ENCODE data around the gene ATRIP. TPM values are rescaled to one million over a fixed set of nuclear protein-coding genes. Genes with fewer than 3 reads are reported as not detected.
A peak's percentile ranks its signal among the peaks of the same experiment; 100 is the strongest.

ATRIP gene
- total RNA-seq, 1 donor from 2014 or later: 7.5 TPM

- DNase-seq (ENCODE audit: low spot score) (peak; percentile 51), ATAC-seq (no peak)
- intact Hi-C loops (cut with DNase I): loop anchor here (10.0 kb wide), 1 partner anchor 158 kb away; no protein-coding TSS in a partner anchor
Observed at GRCh38 chr3:48432411-48433371, 13.8 kb upstream of the ATRIP start.

GRCh38 chr3:48433472-48434118 lies 12.9 kb upstream of the ATRIP start:
- DNase-seq (ENCODE audit: low spot score): peak; percentile 60
- intact Hi-C loops (cut with DNase I): loop anchor here (10.0 kb wide), 1 partner anchor 159 kb away; no protein-coding TSS in a partner anchor

GRCh38 chr3:48434591-48435222 lies 11.8 kb upstream of the ATRIP start:
- DNase-seq (ENCODE audit: low spot score) (peak; percentile 46), ATAC-seq (no peak)
- intact Hi-C loops (cut with DNase I): loop anchor here (5.0 to 10.0 kb wide), 2 partner anchors 37 to 160 kb away; no protein-coding TSS in a partner anchor

More at GRCh38 chr3:48433472-48434118, 12.9 kb upstream of the ATRIP start:
- peak; percentile 54 for ATAC-seq

- intact Hi-C loops (cut with DNase I): loop anchor here (5.0 to 10.0 kb wide), 2 partner anchors 38 to 160 kb away; no protein-coding TSS in a partner anchor
Observed at GRCh38 chr3:48435223-48435595, 11.3 kb upstream of the ATRIP start.

GRCh38 chr3:48435774-48436476 lies 10.6 kb upstream of the ATRIP start:
- intact Hi-C loops (cut with DNase I): loop anchor here (5.0 to 10.0 kb wide), 2 partner anchors 39 to 161 kb away; no protein-coding TSS in a partner anchor
- DNase-seq (ENCODE audit: low spot score) (peak; percentile 92), ATAC-seq (peak; percentile 58)

More at GRCh38 chr3:48435223-48435595, 11.3 kb upstream of the ATRIP start:
- peak; percentile 30 for DNase-seq (ENCODE audit: low spot score)
- no peak for ATAC-seq

GRCh38 chr3:48436477-48436787 lies 10.1 kb upstream of the ATRIP start:
- intact Hi-C loops (cut with DNase I): loop anchor here (5.0 to 10.0 kb wide), 2 partner anchors 39 to 162 kb away; no protein-coding TSS in a partner anchor
- peak; percentile 53 for DNase-seq (ENCODE audit: low spot score)
- no peak for ATAC-seq

- intact Hi-C loops (cut with DNase I): loop anchor here (5.0 to 10.0 kb wide), 2 partner anchors 40 to 162 kb away; no protein-coding TSS in a partner anchor
- DNase-seq (ENCODE audit: low spot score): peak; percentile 45
- no peak for ATAC-seq
Observed at GRCh38 chr3:48436855-48437254, 9.7 kb upstream of the ATRIP start.

GRCh38 chr3:48437812-48438211 lies 8.7 kb upstream of the ATRIP start:
- ATAC-seq: no peak
- DNase-seq (ENCODE audit: low spot score): no peak
- intact Hi-C loops (cut with DNase I): loop anchor here (5.0 to 10.0 kb wide), 2 partner anchors 41 to 163 kb away; no protein-coding TSS in a partner anchor

- intact Hi-C loops (cut with DNase I): loop anchor here (5.0 to 10.0 kb wide), 2 partner anchors 43 to 165 kb away; no protein-coding TSS in a partner anchor
- ATAC-seq (peak; percentile 99), DNase-seq (ENCODE audit: low spot score) (peak; percentile 99)
Observed at GRCh38 chr3:48439820-48440589, 6.5 kb upstream of the ATRIP start, which contains the start of the genes CCDC51 and TMA7. Gene CCDC51 (minus strand): TSS chr3:48440119. CDS start chr3:48435128, 4,991 bp downstream. Gene TMA7 (plus strand): TSS chr3:48440257. CDS start chr3:48440297, 40 bp downstream.

GRCh38 chr3:48440590-48440958 lies 6.0 kb upstream of the ATRIP start:
- intact Hi-C loops (cut with DNase I): no loop called here
- DNase-seq (ENCODE audit: low spot score) (no peak), ATAC-seq (no peak)

- intact Hi-C loops (cut with DNase I): no loop called here
- DNase-seq (ENCODE audit: low spot score) (no peak), ATAC-seq (no peak)
Observed at GRCh38 chr3:48441940-48442339, 4.6 kb upstream of the ATRIP start.

- intact Hi-C loops (cut with DNase I): no loop called here
- no peak for DNase-seq (ENCODE audit: low spot score)
- ATAC-seq: no peak
Observed at GRCh38 chr3:48445277-48445882, 1.2 kb upstream of the ATRIP start.

- ATAC-seq (no peak), DNase-seq (ENCODE audit: low spot score) (no peak)
- intact Hi-C loops (cut with DNase I): no loop called here
Observed at GRCh38 chr3:48446043-48446424, 503 bp upstream of the ATRIP start.

- DNase-seq (ENCODE audit: low spot score) (no peak), ATAC-seq (no peak)
- intact Hi-C loops (cut with DNase I): no loop called here
Observed at GRCh38 chr3:48451270-48451669, 4.7 kb downstream of the ATRIP start.

- ATAC-seq (no peak), DNase-seq (ENCODE audit: low spot score) (no peak)
- intact Hi-C loops (cut with DNase I): no loop called here
Observed at GRCh38 chr3:48456456-48456855, 9.9 kb downstream of the ATRIP start.

- DNase-seq (ENCODE audit: low spot score) (no peak), ATAC-seq (no peak)
- intact Hi-C loops (cut with DNase I): no loop called here
Observed at GRCh38 chr3:48459331-48459730, 12.8 kb downstream of the ATRIP start.
